Retinal pigment epithelial cell (primary cell): ENCODE results near the gene EFNA3.

ENCODE experiments used
- DNase-seq: peaks from one replicate; pipeline ENCODE4 v3.0.0-alpha.2; 2010; ENCODE audit warnings: low read depth
- H3K4me3 ChIP-seq: 2 replicates; pipeline ENCODE4 v1.5.1; 2011; ENCODE audit warnings: mild to moderate bottlenecking, low read length, control low read depth, moderate library complexity
- CTCF ChIP-seq: conservative IDR thresholded peaks from 2 replicates; pipeline ENCODE4 v1.5.1; 2011; ENCODE audit warnings: low read depth, low read length, control low read depth, inconsistent platforms

Gene EFNA3

GRCh38 chr1:155068599-155068998, 10.0 kb upstream of the EFNA3 start:
- H3K4me3 ChIP-seq: no peak overlapping the region
- TF ChIP-seq CTCF: no peak
- DNase-seq: no peak

GRCh38 chr1:155069551-155070157, 9.0 kb upstream of the EFNA3 start:
- H3K4me3 ChIP-seq: no peak overlapping the region
- no peak for DNase-seq
- no peak for TF ChIP-seq CTCF

- no peak for TF ChIP-seq CTCF
- H3K4me3 ChIP-seq: peak overlapping the region; percentile 56
- no peak for DNase-seq
Measured at GRCh38 chr1:155070158-155070621, 8.4 kb upstream of the EFNA3 start.

GRCh38 chr1:155070721-155071569, 7.7 kb upstream of the EFNA3 start:
- DNase-seq: no peak
- peak; percentile 48 for TF ChIP-seq CTCF

GRCh38 chr1:155071701-155072100, 6.9 kb upstream of the EFNA3 start:
- no peak for TF ChIP-seq CTCF

More at GRCh38 chr1:155070721-155071569, 7.7 kb upstream of the EFNA3 start:
- peak overlapping the region; percentile 56 for H3K4me3 ChIP-seq

GRCh38 chr1:155072531-155073289, 5.9 kb upstream of the EFNA3 start:
- no peak for DNase-seq
- H3K4me3 ChIP-seq: no peak overlapping the region
- no peak for TF ChIP-seq CTCF

More at GRCh38 chr1:155071701-155072100, 6.9 kb upstream of the EFNA3 start:
- no peak overlapping the region for H3K4me3 ChIP-seq
- DNase-seq: no peak
